Fibroblast of lung (primary cell): ENCODE data around the gene ZNF423. TPM values are rescaled to one million over a fixed set of nuclear protein-coding genes. Genes with fewer than 3 reads are reported as not detected.

Source experiments
- DNase-seq, 2 donors: peaks; one replicate each; pipeline versions ENCODE4 v3.0.0 to v3.0.0-alpha.2; 2010; ENCODE audit warnings: low read depth in 2 of 2
- H2AFZ ChIP-seq: 2 replicates; pipeline ENCODE4 v1.5.1; 2012; ENCODE audit warnings: low read length, control low read depth, inconsistent platforms
- H3K27ac ChIP-seq: 2 replicates; pipeline ENCODE4 v1.5.1; 2011; ENCODE audit warnings: low read length, control low read depth; ENCODE audit not compliant: insufficient read depth
- H3K27me3 ChIP-seq: 2 replicates; pipeline ENCODE4 v1.5.1; 2011; ENCODE audit warnings: mild to moderate bottlenecking, low read length; ENCODE audit not compliant: control insufficient read depth, insufficient read depth
- H3K36me3 ChIP-seq: 2 replicates; pipeline ENCODE4 v1.5.1; 2011; ENCODE audit warnings: low read length; ENCODE audit not compliant: control insufficient read depth, insufficient read depth
- H3K4me1 ChIP-seq: 2 replicates; pipeline ENCODE4 v1.5.1; 2011; ENCODE audit warnings: low read length; ENCODE audit not compliant: control insufficient read depth, insufficient read depth; ENCODE audit errors: extremely low read depth
- H3K4me2 ChIP-seq: 2 replicates; pipeline ENCODE4 v1.5.1; 2011; ENCODE audit warnings: low read length, control low read depth; ENCODE audit not compliant: insufficient read depth; ENCODE audit errors: extremely low read depth
- H3K4me3 ChIP-seq, 4 experiments: fragments of 200-600 bp in 1 of 4; sonication (generic) in 1 of 4; replicated peaks in 1 of 4; 2 replicates each; pipeline ENCODE4 v1.5.1; 2011 to 2016; ENCODE audit warnings: low read length in 4 of 4, low read depth in 3 of 4, mild to moderate bottlenecking in 3 of 4, control low read depth in 2 of 4, inconsistent platforms in 1 of 4, mixed read lengths in 1 of 4; ENCODE audit not compliant: insufficient read depth in 1 of 4; ENCODE audit errors: control extremely low read depth in 1 of 4
- H3K79me2 ChIP-seq: 2 replicates; pipeline ENCODE4 v1.5.1; 2012; ENCODE audit warnings: mild to moderate bottlenecking, low read length, inconsistent platforms; ENCODE audit not compliant: control insufficient read depth, insufficient read depth
- H3K9ac ChIP-seq: 2 replicates; pipeline ENCODE4 v1.5.1; 2011; ENCODE audit warnings: mild to moderate bottlenecking, low read length, control low read depth; ENCODE audit not compliant: insufficient read depth
- H3K9me3 ChIP-seq: 2 replicates; pipeline ENCODE4 v1.5.1; 2012; ENCODE audit warnings: low read depth, low read length; ENCODE audit not compliant: control insufficient read depth, insufficient read depth
- H4K20me1 ChIP-seq: 2 replicates; pipeline ENCODE4 v1.5.1; 2011; ENCODE audit warnings: low read length; ENCODE audit not compliant: control insufficient read depth, insufficient read depth; ENCODE audit errors: extremely low read depth
- CTCF ChIP-seq, 2 donors: IDR thresholded peaks in 1 of 2; conservative IDR thresholded peaks in 1 of 2; 1 replicate in 1 of 2; 2 replicates in 1 of 2; pipeline ENCODE4 v1.5.1; 2011 to 2012; ENCODE audit warnings: low read length in 2 of 2, control low read depth in 1 of 2, inconsistent platforms in 1 of 2, low read depth in 1 of 2, mild to moderate bottlenecking in 1 of 2
- EZH2 ChIP-seq: IDR thresholded peaks from 2 replicates; pipeline ENCODE4 v1.5.1; 2012; ENCODE audit warnings: low read length, control low read depth, mild to moderate bottlenecking; ENCODE audit errors: missing control alignments
- polyA plus RNA-seq, 2 donors: library from polyadenylated mRNA; depleted of rRNA in 1 of 2; stranded (reverse) in 1 of 2; unstranded in 1 of 2; fragments of >200 nt; gene quantifications; 2 replicates each; pipeline ENCODE4 v1.2.1, GENCODE V29; 2011 to 2012; ENCODE audit warnings: missing spikeins in 1 of 2
- total RNA-seq: library from RNA; depleted of rRNA; stranded (reverse); fragments of >200 nt; gene quantifications from 2 replicates; pipeline ENCODE4 v1.2.1, GENCODE V29; 2014

ZNF423 gene
- total and polyA plus RNA-seq, 2 donors (not counting 1 experiment from before 2014, with no cell fraction given), result 0.07 to 0.17 TPM

DNA sequence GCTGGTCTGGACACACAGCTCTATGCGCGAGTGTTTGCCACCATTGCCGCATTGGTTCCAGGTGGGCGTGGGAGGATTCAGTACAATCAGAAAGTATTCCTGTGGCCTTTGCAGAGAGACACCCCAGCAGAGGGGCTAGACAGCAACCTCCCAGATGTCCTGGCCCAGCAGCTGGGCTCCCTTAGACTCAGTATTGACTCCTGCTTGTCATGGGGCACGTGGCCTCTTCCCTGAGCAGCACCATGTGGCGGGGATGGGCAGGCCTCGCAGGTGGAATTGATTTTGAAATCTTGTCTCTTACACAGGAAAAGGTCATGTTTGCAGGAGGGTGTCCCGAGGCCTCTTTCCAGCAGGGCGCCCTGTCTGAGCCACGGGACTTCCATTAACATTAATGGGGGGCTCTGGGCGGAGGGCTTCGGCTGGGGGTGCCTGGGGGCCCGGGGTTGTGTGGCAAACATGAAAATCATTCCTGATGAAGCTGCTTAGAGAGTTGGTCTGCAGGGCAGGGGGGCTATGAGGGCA is 385.9 kb downstream of the ZNF423 start:
- Histone ChIP-seq H3K9me3 (no peaks in the 10 kb centered on the region), H3K4me2 (no peak overlapping the region), H3K4me3 (no peak overlapping the region), H3K79me2 (no peaks in the 10 kb centered on the region), H3K27ac (no peak overlapping the region), H3K4me1 (no peaks in the 10 kb centered on the region), H3K27me3 (no peaks in the 10 kb centered on the region), H3K9ac (no peak overlapping the region), H2AFZ (no peak overlapping the region), H4K20me1 (no peaks in the 10 kb centered on the region), H3K36me3 (no peaks in the 10 kb centered on the region)
- TF ChIP-seq CTCF (conservative IDR thresholded peaks at IDR 0.05 in 1 of 2, IDR thresholded peaks at IDR 0.05 in 1 of 2; ENCODE audit: low read depth in 1 of 2, low read length in 2 of 2), result no peak
- no peak for DNase-seq

DNA sequence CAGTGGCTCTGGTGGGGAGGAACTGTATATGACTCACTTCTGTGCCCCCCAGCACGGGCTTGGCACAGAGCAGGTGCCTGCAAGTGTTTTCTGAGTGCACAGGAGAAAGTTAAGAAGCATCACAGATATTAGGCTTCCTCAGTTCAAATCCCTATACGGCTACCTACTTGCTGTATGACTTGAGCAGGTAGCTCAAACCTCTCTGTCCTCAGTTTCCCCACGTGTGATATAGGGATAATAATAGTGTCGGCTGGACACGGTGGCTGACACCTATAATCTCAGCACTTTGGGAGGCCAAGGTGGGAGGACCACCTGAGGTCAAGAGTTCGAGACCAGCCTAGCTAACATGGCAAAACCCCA is 386.6 kb downstream of the ZNF423 start:
- no peak overlapping the region for H3K4me2 ChIP-seq
- TF ChIP-seq EZH2, result no peak
- TF ChIP-seq CTCF (conservative IDR thresholded peaks at IDR 0.05 in 1 of 2, IDR thresholded peaks at IDR 0.05 in 1 of 2; ENCODE audit: low read depth in 1 of 2, low read length in 2 of 2), result no peak
- H3K9ac ChIP-seq, result no peak overlapping the region
- no peak overlapping the region for H2AFZ ChIP-seq
- H3K36me3 ChIP-seq, result no peaks in the 10 kb centered on the region
- no peaks in the 10 kb centered on the region for H4K20me1 ChIP-seq
- DNase-seq, result no peak
- no peaks in the 10 kb centered on the region for H3K27me3 ChIP-seq
- no peak overlapping the region for H3K4me3 ChIP-seq
- H3K4me1 ChIP-seq, result no peaks in the 10 kb centered on the region
- no peak overlapping the region for H3K27ac ChIP-seq
- H3K79me2 ChIP-seq, result no peaks in the 10 kb centered on the region
- H3K9me3 ChIP-seq, result no peaks in the 10 kb centered on the region

GRCh38 chr16:49468611-49469310 is 387.2 kb downstream of the ZNF423 start:
- H3K9ac ChIP-seq, result no peak overlapping the region
- H3K79me2 ChIP-seq, result no peaks in the 10 kb centered on the region
- H4K20me1 ChIP-seq, result no peaks in the 10 kb centered on the region
- TF ChIP-seq EZH2 (no peak), CTCF (conservative IDR thresholded peaks at IDR 0.05 in 1 of 2, IDR thresholded peaks at IDR 0.05 in 1 of 2; ENCODE audit: low read depth in 1 of 2, low read length in 2 of 2) (no peak)
- no peak for DNase-seq
- no peaks in the 10 kb centered on the region for H3K36me3 ChIP-seq
- no peak overlapping the region for H3K27ac ChIP-seq
- H3K4me2 ChIP-seq, result no peak overlapping the region
- no peaks in the 10 kb centered on the region for H3K4me1 ChIP-seq
- H2AFZ ChIP-seq, result no peak overlapping the region
- no peaks in the 10 kb centered on the region for H3K9me3 ChIP-seq
- H3K27me3 ChIP-seq, result no peaks in the 10 kb centered on the region
- H3K4me3 ChIP-seq, result no peak overlapping the region
